KBM-7 (cell line): Measurements from ENCODE around the gene ACACA.
A peak's percentile ranks its signal among the peaks of the same experiment; 100 is the strongest.
"Not testable (repeated sequence)": the region's sequence is repeated elsewhere in the genome, so short reads cannot be mapped to it uniquely, and the experiment has no call there.

Experiments used
- DNase-seq: peaks from one replicate; pipeline ENCODE4 v3.0.0-alpha.2; 2015
- in situ Hi-C: fragments of 300-500 bp; cut with MboI; formaldehyde crosslinking; loops from 2 replicates; pipeline ENCODE4 v1.14.3; 2020; ENCODE audit warnings: low sequenced_read_pairs, low pct_unique_long_range_greater_than_20kb, mixed read lengths

ACACA gene

DNA sequence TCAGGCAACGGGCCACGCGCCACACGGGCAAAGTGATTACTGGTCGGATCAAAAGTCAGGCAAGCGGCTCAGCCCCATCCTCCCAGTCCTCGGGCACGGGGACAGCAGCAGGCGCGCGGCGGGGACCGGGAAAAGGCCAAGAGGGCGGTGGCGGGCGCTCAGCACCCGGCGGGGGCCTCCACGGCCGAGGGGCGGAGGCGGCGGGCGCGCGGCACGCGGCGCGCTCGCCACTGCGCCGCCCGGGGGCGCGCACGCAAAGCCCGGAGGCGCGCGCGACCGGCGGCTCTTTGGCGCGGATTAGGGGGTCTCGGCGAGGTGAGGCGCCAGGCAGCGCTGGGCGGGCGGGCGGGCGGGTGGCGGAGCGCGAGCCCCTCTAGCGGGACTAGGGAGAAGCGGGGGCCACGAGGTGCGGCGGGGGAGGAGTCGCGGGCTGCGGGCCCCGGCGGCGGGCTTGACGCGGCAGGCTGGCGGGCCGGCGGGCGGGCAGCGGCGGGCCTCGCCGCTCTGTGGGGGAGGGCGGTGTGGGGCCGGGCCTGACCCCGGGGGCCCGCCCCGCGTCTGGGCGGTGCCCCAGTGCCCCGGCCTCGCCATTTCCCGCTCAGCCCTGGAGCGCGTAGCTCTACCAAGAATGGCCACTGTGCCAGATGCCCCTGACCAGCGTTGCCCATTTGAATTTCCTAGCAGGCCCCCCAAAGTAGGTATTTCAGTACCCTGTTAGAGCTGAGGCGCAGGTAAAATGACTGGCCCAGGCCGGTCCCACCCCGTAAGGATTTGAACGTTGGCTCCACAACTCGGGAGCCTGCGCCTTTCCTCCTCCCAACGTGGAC, at the start of gene ACACA, which contains the start of gene TADA2A:
Gene ACACA (minus strand): TSS at position 202 of the 827 bp plus-strand sequence. CDS start 537 bp downstream, outside the sequence.
Gene TADA2A (plus strand): TSS at position 252 of the 827 bp plus-strand sequence. CDS start 4,480 bp downstream, outside the sequence.
- in situ Hi-C loops = no loop called here

DNA sequence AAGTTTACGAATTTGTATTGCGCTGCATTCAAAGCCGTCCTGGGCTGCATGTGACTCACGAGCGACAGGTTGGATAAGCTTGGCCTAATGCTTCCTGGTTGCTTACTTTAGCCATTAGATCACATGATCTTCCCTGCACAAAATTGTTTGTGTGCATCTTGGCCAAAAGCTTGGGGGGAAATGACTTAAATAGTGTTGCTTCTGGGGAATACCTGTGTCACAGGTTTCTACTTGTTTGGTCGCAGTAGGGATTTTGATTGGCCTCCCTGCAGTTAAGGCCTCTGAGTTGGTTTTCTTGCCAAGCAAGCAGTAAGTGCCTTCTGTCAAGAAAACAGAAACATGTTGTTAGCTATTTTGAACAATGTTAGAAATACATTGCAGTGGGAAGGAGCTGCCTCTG, 43.5 kb upstream of the ACACA start:
- no peak for DNase-seq

More for the DNA sequence above, at the start of gene ACACA, which contains the start of gene TADA2A:
- peak; percentile 80 for DNase-seq

DNA sequence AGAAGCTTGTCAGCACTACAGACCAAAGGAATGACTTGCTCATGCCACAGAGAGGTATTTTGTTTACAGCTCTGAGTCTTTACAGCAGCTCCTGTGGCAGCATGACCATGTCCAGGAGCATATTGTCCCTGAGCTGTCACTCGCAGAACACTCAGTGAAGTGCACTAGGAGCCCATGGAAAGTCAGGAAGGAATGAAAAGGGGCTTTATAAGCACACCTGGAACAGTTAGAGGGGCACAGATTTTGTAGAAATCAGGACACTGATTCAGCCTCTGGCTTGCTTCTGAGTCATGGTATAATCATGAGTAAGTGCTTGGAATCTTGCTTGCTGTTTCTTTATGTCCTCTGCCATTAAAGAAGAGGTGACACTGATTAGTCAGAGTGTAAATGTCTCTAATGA, 41.0 kb upstream of the ACACA start:
- in situ Hi-C loops = no loop called here
- no peak for DNase-seq

More for the DNA sequence above, 43.5 kb upstream of the ACACA start:
- in situ Hi-C loops = no loop called here

DNA sequence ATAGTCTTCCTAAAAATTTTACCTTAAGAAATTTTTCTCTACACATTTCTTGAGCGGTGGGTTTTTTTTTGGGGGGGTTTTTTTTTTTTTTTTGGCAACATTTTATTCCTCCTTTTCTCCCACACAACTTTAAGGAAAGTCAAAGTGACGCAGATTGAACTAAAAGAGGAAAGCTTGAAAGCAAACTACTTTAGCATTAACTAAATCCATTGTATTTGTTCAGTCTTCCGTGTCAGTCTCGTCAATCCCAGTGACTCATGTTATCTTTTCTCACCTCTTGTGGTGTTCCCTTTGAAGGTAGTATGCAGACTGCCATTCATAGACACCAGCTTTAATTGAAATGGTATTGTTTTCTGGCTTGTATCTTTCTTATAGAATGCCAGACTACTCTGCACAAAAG, 39.4 kb upstream of the ACACA start:
- peak; percentile 29 for DNase-seq
- in situ Hi-C loops = no loop called here

DNA sequence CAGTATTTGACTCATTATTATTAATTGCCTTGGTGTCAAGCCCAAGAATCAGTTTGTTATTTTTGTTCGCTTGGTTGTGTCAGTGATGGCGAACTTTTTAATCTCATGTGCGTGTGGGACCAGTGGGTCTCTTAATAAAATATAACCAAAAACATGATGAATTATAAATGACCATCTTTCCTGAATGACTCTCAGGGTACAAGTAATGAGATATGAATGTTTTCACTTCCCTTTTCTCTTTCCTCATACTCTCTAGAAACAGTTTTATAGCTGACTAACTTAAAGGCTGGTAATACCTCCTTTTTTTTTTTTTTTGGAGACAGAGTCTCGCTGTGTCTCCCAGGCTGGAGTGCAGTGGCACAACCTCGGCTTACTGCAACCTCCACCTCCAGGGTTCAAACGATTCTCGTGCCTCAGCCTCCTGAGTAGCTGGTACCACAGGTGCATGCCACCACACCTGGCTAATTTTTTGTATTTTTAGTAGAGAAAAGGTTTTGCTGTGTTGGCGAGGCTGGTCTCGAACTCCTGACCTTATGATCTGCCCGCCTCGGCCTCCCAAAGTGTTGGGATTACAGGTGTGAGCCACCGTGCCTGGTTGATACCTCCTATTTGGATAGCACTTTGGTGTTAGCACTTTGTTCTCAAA, 34.9 kb upstream of the ACACA start:
- in situ Hi-C loops = not testable (repeated sequence)
- peak; percentile 20 for DNase-seq

DNA sequence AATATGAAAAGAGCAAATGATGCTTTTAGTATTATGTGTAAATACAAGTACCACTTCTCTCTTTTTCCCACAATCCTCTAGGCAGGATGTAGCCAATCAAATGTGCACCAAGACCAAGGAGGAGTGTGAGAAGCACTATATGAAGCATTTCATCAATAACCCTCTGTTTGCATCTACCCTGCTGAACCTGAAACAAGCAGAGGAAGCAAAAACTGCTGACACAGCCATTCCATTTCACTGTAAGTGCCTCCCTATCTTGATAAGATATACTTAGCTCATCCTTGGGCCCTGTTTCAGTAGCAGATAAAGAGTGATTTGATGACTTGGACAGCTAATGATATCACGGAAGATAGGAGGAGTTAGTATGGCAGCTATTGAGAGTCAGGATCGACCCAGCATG, 33.8 kb upstream of the ACACA start:
- no peak for DNase-seq
- in situ Hi-C loops = no loop called here

DNA sequence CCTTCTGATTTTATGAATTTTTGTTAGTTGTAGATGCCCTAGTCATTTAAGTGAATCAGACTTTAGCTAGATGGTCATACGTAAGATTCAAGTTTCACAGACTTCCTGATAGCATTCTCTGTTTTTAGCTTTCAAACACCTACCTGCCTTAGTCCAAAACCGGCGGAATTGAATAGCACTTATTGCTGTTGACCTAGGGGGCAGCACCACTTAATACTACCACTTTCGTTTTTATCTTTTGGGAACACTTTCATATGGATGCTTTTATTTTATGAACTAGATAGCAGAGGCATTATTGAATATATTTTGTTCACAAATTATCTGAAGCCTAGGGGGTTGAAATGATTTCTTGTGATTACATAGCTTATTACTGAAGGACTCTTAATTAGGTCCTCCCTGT, 31.5 kb upstream of the ACACA start:
- DNase-seq = no peak
- in situ Hi-C loops = no loop called here

DNA sequence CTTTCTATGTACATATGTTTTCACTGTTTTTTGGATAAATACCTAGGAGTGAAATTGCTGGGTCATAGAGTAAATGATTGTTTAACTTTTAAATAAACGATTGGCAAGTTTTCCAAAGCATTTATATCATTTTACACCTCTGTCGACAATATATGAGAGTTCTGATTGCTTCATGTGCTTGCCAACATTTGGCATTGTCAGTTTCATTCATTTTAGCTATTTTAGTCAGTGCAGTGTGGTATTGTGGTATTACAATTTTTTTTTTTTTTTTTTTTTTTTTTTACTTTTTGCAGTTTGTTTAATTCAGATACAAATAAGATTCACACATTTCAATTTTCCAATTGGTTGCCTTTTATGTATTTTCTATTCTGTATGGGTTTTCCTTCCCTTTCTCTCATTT, 26.0 kb upstream of the ACACA start:
- no peak for DNase-seq
- in situ Hi-C loops = no loop called here

DNA sequence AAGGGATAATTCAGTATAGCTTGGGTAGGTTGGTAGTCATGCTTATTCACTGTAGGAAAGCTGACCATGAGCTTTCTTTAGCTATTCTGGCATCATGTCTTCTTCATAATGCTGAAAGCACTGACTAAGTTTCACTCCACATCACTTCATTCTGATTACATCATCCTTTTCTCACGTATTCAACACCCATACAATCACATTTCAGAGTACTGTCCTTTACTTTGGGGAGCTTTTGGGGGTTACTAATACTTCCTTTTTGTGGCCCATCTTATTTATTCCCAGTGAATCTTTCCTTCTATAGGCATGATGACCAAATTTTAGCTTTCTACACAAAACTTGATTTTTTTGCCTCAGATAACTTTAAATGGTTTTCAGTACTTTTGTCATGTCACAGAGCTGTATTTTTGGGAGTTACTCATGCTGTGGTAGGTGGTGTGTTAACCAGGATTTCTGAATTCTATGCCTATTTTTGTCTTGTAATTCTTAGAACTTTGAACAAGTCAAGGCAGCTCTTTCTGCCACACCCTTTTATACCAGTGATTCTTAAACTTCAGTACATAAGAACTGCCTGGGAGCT, 23.5 kb upstream of the ACACA start:
- no peak for DNase-seq
- in situ Hi-C loops = no loop called here

DNA sequence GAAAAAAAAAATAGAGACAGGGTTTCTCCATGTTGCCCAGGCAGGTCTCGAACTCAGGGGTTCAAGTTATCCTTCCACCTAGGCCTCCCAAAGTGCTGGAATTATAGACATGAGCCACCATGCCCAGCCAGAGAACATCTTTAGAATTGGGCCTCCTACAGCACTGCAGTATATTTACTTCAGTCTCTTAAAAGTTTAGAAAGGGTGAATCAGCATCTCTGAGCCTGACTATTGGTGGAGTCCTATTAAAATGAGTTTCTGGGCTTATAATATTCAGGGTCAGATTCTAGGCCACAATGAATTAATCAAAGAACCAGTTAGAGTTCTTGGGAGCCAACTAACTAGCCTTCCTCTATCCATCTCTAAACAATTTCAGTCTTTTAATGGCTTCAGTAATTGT, 22.8 kb upstream of the ACACA start:
- in situ Hi-C loops = no loop called here
- DNase-seq = no peak

DNA sequence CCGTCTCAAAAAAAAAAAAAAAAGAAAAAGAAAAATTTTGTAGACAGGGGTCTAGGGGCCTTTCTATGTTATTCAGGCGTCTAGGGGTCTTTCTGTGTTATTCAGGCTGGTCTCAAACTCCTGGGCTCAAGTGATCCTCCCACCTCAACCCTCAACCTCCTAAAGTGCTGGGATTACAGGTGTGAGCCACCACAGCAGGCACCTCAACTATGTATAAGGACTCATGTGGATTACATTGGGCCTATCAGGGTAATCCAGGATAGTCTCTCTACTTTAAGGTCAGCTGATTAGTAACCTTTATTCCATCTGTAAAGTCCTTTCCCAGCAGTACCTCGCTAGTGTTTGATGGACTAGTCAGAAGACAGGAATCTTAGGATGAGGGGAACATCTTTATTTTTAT, 22.4 kb upstream of the ACACA start:
- in situ Hi-C loops = no loop called here
- no peak for DNase-seq

DNA sequence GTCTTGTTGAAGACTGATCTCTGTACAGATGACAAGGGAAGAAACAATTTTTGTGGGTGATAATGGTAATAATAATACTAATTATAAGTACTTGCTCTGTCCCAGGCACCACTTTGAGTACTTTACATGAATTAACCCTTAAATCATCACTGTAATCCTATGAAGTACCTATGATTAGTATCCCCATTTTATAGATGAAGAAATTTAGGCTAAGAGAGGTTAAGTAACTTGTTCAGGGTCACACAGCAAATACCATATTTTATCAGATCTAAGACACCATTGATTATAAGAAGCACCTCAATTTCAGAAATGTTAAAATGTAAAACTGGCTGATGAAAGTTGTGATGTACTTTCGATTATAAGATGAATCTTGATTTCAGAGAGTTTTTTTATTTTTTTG, 18.6 kb upstream of the ACACA start:
- in situ Hi-C loops = no loop called here

DNA sequence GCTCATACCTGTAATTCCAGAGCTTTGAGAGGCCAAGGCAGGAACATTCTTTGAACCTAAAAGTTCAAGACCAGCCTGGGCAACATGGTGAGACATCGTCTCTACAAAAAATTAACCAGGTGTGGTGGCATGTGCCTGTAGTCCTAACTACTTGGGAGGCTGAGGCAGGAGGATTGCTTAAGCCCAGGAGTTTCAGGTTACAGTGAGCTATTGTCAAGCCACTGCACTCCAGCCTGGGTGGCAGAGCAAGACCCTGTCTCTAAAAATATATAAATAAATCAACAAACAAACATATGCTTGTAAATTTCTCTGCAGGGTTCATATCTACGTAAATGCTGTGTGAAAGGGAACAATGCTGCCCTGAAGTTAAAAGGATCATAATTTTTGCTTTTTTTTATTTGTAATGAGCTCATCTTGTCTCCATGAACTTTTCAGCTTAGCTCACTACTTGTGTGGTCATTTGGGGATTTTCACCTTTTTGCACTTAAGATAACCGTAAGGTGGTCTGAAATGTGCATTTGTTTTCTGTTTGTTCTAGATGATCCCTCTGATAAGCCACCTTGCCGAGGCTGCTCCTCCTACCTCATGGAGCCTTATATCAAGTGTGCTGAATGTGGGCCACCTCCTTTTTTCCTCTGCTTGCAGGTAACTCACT, 16.5 kb upstream of the ACACA start:
- in situ Hi-C loops = no loop called here
- no peak for DNase-seq

More for the DNA sequence above, 18.6 kb upstream of the ACACA start:
- DNase-seq = no peak

DNA sequence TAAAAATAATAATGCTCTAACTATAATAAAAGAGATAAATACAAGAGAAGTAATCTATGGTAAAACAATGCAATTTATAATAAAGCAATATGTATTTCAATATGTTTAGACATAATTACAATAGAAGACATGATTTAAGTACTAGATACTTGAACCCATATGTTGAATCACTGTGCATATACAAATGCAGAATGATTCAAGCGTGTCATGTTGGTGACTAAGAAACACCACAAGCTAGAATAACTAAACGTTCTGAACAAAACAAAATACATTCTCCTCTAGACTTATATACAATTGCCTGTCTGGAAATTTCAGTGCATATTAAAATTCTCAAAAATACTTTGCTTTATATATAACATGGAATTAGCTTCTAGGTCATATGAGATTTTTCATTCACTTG, 11.2 kb upstream of the ACACA start:
- in situ Hi-C loops = no loop called here
- no peak for DNase-seq

DNA sequence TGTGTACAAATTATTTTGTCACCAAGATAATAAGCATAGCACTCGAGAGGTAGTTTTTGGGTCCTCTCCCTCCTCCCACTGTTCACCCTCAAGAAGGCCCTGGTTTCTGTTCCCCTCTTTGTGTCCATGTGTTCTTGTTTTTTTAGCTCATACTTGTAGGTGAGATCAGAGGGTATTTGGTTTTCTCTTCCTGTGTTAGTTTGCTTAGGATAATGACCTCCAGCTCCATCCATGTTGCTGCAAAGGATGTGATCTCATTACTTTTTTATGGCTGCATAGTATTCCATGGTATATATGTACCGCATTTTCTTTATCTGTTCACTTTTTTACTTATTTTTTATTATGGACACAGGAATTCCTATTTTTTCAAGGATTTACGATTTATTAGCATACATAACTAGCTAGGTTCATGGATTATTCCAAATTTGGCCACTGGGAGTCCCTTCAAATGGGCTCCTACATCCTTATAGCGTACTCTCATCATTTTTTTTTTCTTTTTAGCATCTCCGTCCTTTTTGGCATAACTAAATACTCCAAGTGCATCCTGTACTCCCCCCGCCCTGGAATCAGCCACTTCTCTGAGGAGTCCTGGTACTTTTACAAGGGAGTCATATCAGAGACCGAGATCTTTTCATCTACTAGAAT, 7.4 kb upstream of the ACACA start:
- in situ Hi-C loops = no loop called here
- no peak for DNase-seq

DNA sequence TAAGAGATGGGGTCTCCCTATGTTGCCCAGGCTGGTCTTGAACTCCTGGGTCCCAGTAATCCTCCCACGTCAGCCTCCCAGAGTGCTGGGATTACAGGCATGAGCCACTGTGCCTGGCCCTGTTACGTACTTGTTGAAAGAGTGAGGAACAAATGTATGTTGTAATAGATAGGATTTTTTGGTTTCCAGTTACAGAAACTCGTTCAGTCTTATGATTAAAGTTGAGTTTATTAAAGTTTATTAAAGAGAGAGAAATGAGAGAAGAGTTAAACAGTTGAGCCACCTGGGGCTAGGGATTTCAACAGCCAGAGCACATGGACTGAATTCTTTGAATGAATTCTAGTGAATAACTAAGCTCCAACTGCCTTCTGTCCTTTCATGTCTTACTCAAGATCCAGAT, 3.7 kb upstream of the ACACA start:
- in situ Hi-C loops = no loop called here
- DNase-seq = no peak

DNA sequence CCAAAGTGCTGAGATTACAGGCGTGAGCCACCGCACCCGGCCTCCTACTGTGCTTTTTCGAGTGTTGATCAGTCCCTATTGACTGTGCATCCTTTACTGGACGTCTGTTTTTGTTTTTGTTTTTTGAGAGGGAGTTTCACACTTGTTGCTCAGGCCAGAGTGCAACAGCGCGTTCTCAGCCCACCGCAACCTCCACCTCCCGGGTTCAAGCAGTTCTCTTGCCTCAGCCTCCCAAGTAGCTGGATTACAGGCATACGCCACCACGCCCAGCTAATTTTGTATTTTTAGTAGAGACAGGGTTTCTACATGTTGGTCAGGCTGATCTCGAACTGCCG, 1.5 kb upstream of the ACACA start:
- in situ Hi-C loops, DNase-seq: not testable (repeated sequence)

DNA sequence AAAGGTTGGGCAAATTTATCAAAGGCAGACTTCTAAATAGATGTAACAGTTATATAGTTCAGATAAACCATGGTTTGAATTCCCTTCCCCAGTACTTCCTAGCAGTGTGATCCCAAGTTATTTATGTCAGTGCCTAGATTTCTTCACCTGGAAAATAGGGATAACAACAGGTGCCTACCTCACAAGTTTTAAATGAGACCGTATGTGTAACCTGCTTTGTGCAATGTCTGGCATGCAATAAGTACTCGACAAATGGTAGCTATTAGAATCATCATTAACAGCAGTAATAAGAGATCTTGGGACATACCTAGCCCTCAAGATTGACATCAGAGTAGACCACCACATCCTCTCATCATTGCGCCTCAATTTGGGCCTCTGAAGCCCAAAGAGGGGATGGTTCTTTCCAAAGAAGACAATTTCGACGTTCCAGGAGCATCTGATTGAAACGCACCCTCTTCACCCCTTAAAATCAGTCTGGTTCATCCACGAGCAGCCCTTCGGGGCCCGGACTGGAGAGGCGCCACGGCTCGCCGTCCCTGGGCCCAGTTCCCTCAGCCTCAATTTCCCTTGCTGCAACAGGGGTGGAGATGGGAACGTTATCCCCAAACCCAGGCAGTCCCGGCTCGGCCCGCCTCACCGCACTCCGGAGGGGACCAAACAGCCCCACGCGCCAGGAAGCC, 541 bp downstream of the ACACA start:
- no peak for DNase-seq
- in situ Hi-C loops = no loop called here

DNA sequence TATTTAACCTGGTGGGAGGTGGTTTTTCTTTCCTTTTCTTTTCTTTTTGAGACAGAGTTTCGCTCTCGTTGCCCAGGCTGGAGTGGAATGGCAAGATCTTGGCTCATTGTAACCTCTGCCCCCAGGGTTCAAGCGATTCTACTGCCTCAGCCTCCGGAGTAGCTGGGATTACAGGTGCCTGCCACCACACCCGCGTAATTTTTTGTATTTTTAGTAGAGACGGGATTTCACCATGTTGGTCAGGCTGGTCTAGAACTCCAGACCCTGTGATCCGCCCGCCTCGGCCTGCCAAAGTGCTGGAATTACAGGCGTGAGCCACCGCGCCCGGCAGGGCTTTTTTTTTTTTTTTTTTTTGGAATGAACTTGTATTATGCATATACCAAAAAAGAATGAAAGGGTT, 1.1 kb downstream of the ACACA start:
- DNase-seq, in situ Hi-C loops: not testable (repeated sequence)
